Endothelial cell of umbilical vein (primary cell): ENCODE measurements around the gene GKN2.

Experiments
- EZH2 ChIP-seq: IDR thresholded peaks from 2 replicates; pipeline ENCODE4 v1.6.1; 2012; ENCODE audit warnings: borderline replicate concordance, low read depth, mild to moderate bottlenecking, moderate library complexity, low read length, inconsistent platforms; ENCODE audit not compliant: severe bottlenecking
- FOS ChIP-seq: IDR thresholded peaks from 2 replicates; pipeline ENCODE4 v1.6.1; 2011; ENCODE audit warnings: mild to moderate bottlenecking, low read length, moderate library complexity, borderline replicate concordance; ENCODE audit not compliant: insufficient read depth
- POLR2A ChIP-seq: IDR thresholded peaks from 2 replicates; pipeline ENCODE4 v1.6.1; 2012; ENCODE audit warnings: low read depth, mild to moderate bottlenecking, control low read depth, low read length
- TF ChIP-seq, protein P1 (sequence below), 2 donors: IDR thresholded peaks; 1 replicate in 1 of 2; 2 replicates in 1 of 2; pipeline ENCODE4 v1.5.1; 2011; ENCODE audit warnings: low read length in 2 of 2, mild to moderate bottlenecking in 2 of 2, moderate library complexity in 2 of 2, control low read depth in 1 of 2, inconsistent platforms in 1 of 2, low read depth in 1 of 2; ENCODE audit not compliant: insufficient read depth in 1 of 2; ENCODE audit errors: extremely low read depth in 1 of 2

DNA sequence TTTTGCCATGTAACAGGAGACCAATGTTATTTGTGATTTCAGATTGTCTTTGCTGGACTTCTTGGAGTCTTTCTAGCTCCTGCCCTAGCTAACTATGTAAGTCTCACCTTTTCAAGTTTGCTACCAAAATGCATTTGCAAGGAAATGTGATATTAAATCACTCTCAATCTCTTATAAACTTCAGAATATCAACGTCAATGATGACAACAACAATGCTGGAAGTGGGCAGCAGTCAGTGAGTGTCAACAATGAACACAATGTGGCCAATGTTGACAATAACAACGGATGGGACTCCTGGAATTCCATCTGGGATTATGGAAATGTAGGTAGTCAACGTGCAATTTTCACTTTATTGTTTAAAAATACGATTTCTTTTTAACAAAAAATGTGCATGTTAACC, 24.8 kb upstream of the GKN2 start:
- TF ChIP-seq FOS (no peak), POLR2A (no peak), EZH2 (no peak)
- TF ChIP-seq, protein P1, sequence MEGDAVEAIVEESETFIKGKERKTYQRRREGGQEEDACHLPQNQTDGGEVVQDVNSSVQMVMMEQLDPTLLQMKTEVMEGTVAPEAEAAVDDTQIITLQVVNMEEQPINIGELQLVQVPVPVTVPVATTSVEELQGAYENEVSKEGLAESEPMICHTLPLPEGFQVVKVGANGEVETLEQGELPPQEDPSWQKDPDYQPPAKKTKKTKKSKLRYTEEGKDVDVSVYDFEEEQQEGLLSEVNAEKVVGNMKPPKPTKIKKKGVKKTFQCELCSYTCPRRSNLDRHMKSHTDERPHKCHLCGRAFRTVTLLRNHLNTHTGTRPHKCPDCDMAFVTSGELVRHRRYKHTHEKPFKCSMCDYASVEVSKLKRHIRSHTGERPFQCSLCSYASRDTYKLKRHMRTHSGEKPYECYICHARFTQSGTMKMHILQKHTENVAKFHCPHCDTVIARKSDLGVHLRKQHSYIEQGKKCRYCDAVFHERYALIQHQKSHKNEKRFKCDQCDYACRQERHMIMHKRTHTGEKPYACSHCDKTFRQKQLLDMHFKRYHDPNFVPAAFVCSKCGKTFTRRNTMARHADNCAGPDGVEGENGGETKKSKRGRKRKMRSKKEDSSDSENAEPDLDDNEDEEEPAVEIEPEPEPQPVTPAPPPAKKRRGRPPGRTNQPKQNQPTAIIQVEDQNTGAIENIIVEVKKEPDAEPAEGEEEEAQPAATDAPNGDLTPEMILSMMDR (IDR thresholded peaks at IDR 0.05; ENCODE audit: extremely low read depth in 1 of 2, insufficient read depth in 1 of 2, low read depth in 1 of 2, low read length in 2 of 2): no peak
